HG03460 (cell line): ENCODE data around the gene GSG1.

ENCODE experiments used
- ATAC-seq: cut with Tn5 transposase; IDR thresholded peaks from one replicate; pipeline ENCODE4 v1.9.1; 2021; ENCODE audit not compliant: unreplicated experiment

GSG1 gene

GRCh38 chr12:13120413-13120812 lies 16.9 kb upstream of the GSG1 start:
- ATAC-seq, result no peak

GRCh38 chr12:13119826-13120225 lies 16.4 kb upstream of the GSG1 start:
- ATAC-seq, result no peak

GRCh38 chr12:13117029-13117428 lies 13.6 kb upstream of the GSG1 start:
- no peak for ATAC-seq

- ATAC-seq, result no peak
Measured at GRCh38 chr12:13116259-13116658, 12.8 kb upstream of the GSG1 start.

- ATAC-seq, result no peak
Measured at GRCh38 chr12:13114251-13115052, 11.0 kb upstream of the GSG1 start.

- no peak for ATAC-seq
Measured at GRCh38 chr12:13112968-13113367, 9.5 kb upstream of the GSG1 start.

GRCh38 chr12:13106666-13107065 lies 3.2 kb upstream of the GSG1 start:
- no peak for ATAC-seq

- no peak for ATAC-seq
Measured at GRCh38 chr12:13105781-13106180, 2.3 kb upstream of the GSG1 start.

- ATAC-seq, result no peak
Measured at GRCh38 chr12:13104409-13104808, 942 bp upstream of the GSG1 start.

GRCh38 chr12:13102461-13103195 lies 839 bp downstream of the GSG1 start:
- ATAC-seq, result no peak

- ATAC-seq, result no peak
Measured at GRCh38 chr12:13101821-13102375, 1.6 kb downstream of the GSG1 start.

- peak; percentile 72 for ATAC-seq
Measured at GRCh38 chr12:13100882-13101769, 2.3 kb downstream of the GSG1 start.

- ATAC-seq, result no peak
Measured at GRCh38 chr12:13100605-13100881, 2.9 kb downstream of the GSG1 start.

- ATAC-seq, result no peak
Measured at GRCh38 chr12:13099844-13100604, 3.4 kb downstream of the GSG1 start.

GRCh38 chr12:13099066-13099843 lies 4.2 kb downstream of the GSG1 start:
- ATAC-seq, result no peak

GRCh38 chr12:13097491-13098011 lies 5.9 kb downstream of the GSG1 start:
- no peak for ATAC-seq

- ATAC-seq, result no peak
Measured at GRCh38 chr12:13095266-13095995, 8.0 kb downstream of the GSG1 start.

- no peak for ATAC-seq
Measured at GRCh38 chr12:13094367-13094766, 9.1 kb downstream of the GSG1 start.

- no peak for ATAC-seq
Measured at GRCh38 chr12:13093848-13094220, 9.6 kb downstream of the GSG1 start.
